Iris pigment epithelial cell (primary cell): Measurements from ENCODE around the gene SSBP4.
A peak's percentile ranks its signal among the peaks of the same experiment; 100 is the strongest.

Experiments
- DNase-seq: peaks from one replicate; pipeline ENCODE4 v3.0.0-alpha.2; 2011; ENCODE audit warnings: low read depth

Gene SSBP4

GRCh38 chr19:18444513-18444912 lies 25.3 kb downstream of the SSBP4 start:
- no peak for DNase-seq

GRCh38 chr19:18445262-18445948 lies 26.2 kb downstream of the SSBP4 start:
- DNase-seq: no peak

GRCh38 chr19:18446145-18446810 lies 27.1 kb downstream of the SSBP4 start:
- no peak for DNase-seq

DNA sequence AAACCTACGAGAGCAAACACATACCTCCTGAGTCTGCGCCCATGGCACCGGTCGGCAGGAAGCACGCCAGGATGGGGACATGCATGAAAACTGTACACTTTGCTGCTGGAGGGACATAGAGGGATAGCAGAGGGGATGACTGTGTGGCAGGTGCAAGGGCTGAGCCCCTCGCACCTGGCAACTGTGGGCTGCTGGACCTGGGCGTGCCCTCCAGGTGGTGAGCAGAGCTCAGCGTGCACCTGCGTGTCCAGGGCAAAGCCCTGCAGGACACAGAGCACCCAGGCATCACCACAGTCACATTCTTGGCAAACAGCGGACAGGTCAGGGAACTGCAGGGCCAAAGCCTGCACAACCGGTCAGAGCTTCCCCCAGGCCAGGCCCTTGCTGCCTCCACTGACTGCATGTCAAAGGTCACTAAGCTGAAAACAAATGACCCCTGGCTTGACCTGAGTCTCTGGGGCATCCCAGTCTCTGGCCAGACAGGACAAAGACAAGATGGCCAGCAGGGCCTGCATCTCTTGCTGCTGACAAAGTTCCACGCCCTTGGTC lies 27.7 kb downstream of the SSBP4 start:
- DNase-seq: no peak

DNA sequence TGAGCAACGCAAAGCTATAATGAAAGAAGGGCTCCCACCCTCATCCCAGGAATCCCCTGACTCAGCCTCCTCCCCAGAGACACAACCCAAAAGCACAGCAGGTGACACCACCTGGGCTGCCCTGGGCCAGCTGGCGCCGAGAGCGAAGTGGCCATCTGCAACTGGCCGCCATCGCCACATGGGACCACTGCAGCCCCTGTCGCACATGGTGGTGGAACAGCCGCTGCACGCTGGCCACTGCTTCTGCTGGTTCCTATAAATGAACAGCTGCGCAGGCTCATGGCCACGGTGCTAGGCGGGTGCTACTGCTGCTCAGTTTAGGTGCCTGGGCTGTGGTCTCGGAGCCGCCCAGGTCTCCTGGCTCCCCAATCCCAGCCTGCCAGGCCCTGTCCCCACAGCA lies 30.4 kb downstream of the SSBP4 start:
- DNase-seq: no peak

DNA sequence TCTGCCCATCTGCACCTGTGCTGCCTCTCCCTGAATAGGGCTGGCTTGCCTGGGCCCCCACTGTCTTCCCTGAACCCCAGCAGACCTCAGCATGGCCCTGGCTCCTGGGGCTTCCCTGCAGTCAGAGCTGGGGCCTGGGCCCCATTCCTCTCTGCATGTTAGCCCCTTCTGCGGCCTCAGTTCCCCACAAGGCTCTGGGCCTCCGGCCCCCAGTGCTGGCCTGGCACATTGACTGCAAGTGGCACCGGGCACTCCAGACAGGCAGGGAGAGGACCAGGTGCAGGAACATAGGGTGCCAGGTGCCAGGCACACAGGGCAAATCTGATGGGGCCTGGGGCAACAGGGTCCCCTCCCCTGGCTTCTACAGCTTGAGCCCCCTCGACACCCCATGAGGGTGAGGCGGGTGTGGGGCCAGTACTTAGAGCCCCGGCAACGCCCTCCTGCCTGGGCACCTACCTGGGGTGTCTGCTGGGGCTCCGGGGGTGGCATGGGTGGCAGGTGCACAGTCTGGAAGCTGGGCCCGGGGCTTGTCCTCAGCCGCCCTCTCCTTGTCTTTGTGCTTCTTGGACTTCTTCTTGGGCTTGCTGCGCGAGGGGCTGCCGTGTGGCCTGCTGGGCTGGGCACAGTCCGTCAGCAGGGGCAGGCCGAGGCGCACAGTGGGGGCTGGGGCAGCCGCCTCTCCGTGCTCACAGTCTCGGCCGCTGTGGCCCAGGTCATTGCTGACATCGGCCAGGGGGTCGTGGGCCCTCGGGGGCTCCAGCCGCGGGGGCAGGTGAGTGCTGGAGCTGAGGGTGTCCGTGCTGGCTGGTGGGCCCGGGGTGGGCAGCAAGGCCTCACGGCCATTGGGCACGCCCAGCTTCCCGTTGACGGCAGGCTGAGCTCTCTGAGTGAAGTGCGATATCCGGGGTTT lies 31.1 kb downstream of the SSBP4 start:
- DNase-seq: no peak

DNA sequence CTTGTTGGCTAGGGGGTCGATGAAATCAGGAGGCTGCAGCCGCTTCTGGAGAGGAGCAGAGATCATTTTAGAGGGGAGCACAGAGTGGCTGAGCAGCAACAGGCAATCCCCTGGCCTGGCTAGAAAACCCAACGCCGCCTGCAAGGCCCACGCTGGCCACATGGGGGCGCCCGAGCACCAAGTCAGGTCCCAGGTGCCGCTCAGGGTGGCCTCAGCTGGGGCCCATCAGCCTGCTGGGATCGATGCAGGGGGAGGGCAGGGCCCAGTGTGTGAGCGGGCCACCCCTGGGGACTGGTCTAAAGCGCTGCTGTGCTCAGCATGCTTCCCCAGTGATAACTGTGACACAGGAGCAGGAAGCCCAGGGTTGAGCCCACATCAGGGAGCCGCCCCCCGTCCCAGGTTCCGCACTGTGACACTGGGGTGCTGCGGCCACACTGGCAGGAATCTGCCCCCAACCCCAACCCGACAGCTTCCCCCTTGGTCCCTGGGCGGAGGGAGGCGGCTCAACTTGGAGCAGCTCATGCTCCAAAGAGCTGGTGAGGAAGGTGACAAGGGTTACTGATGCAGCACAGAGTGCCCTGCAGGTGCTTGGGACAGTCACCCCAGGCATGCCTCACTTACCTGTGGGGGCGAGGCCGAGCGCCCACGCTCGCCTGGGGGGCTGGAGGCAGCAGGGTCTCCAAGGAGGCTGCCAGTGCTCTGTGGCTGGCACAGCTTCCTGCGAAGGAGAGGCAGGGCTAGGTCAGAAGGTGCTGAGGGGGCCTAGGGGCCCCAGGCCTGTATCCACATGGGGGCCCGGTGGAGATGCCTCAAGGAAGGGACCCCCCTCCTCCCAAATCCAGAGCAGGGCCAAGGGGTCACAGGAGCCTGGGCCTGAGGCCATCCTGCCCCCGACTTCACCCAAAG lies 32.0 kb downstream of the SSBP4 start:
- no peak for DNase-seq

DNA sequence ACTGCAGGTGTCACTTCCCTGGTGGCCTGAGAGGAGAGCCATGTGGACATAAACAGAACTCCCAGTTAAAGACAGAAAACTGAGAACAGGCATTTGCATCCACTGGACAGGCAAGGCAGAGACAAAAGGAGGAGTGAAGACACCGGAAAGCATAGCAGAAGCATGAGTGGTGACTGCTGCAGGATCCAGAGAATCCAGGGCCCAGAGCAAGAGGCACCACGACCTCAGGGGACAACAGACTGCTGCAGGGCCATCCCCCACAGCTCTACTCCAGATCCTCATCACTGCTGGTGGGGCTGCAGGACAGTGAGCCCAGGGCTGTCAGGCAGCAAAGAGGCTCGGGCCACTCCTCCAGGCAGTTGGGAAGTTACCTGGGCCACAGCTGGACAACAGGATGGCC lies 33.2 kb downstream of the SSBP4 start:
- DNase-seq: no peak

GRCh38 chr19:18453269-18454024 lies 34.2 kb downstream of the SSBP4 start:
- no peak for DNase-seq

DNA sequence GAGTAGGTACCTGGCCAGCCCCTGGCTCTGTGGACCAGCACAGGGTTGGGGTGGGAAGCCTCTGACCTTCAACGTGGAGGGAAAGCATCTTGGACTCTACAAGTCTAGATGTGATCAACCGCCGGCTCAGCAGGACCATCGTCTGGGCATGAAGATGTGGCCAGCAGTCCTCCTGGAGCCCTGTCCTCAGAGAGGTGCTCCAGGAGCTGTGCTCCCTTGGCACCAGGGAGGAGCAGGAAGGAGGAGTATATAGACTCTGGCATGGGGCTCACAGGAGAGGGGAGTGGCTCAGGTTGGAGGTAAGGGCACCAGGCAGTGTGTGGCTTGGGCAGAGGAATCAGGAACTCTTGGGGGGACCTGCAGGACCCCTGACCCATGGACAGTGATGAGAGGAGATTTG lies 37.1 kb downstream of the SSBP4 start:
- no peak for DNase-seq

DNA sequence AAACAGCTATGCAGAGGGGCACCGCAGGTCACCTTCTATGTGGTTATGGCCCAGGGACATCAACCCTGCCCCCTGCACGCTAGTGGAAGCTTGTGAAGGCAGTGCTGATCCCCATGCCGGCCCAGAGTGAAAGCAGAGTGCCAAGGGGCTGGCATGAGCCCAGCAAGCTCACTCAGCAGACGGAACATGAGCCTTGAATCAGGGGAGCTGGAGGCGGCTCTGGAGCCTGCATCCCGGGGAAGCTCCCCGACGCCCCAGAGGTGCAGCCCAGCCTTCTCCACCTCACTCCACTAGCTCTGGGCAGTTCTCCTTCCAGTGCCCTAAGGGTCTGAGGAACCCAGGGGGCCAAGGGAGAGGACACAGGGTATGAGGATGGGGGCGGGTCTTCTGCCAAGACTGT lies 37.8 kb downstream of the SSBP4 start:
- DNase-seq: no peak

DNA sequence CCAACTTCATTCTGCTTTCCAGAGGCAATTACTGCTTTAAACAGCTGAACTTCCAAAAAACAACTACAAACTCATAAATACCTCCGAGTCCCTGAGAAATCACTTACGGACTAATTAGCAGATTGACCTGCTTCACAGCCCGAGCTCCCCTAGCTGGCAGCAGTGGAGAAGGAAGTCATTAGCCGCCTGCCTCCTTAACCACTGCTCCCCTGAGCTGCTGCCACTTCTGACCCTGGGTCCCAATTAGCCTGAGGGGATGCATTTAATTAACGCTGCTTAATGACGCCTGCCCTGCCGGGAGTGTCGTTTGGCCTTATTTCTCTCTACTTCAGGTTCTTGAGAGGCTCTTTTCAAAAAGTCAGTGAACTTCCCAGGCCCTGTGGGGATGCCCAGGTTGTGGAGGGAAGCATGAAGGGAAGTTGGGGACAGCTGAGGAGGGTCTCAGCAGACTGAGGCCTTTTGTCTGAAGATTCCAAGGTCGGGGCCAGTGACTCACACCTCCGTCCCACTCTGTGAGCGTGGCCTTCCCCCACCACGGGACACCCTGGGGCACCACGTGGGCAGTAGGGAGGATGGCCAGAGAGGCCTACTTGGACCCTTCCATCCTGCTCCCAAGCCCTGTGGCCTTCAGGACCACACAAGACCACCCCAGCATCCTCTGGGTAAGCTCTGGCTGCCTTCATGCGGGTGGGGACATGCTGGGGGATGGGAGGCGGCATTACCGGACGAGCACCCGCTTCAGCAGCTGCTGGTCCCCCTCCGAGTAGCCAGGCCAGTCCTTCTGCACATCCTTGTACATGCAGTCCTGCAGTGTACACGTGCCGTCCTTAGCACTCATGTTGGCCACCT lies 38.5 kb downstream of the SSBP4 start:
- DNase-seq: no peak

GRCh38 chr19:18460900-18461299 lies 41.7 kb downstream of the SSBP4 start:
- DNase-seq: no peak

DNA sequence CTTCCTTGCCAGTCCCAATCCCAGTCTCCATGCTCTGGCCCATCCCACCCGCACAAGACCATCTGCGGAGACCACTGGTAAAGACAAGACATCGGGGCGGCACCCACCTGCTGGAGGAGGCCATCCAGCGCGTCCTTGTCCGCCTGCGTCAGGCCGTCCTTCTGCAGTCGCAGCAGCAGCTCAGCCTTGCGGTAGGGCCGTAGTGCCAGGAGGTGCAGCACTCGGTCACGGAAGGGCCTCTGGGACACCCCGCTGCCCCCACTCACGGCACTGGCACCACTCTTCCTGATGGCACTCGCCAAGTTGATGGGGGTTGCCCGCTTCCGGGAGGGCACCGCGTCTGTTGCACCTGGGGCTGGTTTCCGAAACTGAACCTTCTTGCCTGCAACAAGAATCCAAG lies 42.3 kb downstream of the SSBP4 start:
- no peak for DNase-seq

DNA sequence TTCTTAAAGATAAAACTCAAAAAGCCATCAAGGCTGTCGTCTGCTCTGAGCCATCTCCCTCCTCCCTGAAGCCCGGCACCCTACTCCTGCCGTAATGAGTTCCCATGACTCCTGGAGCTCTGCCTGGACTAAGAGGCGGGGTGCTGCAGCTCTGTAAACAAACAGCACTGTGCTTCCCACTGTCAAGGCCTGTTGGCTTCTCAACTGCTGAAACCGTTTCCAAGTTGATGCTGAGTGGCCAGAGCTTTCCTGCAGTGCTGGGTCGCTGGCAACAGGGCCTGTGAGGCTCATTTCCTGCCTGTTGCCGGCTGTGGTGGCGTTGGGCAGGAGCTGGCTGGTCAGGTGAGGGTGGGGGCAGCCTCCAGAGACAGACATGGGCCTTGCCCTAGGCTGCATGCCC lies 45.4 kb downstream of the SSBP4 start:
- peak; percentile 97 for DNase-seq

DNA sequence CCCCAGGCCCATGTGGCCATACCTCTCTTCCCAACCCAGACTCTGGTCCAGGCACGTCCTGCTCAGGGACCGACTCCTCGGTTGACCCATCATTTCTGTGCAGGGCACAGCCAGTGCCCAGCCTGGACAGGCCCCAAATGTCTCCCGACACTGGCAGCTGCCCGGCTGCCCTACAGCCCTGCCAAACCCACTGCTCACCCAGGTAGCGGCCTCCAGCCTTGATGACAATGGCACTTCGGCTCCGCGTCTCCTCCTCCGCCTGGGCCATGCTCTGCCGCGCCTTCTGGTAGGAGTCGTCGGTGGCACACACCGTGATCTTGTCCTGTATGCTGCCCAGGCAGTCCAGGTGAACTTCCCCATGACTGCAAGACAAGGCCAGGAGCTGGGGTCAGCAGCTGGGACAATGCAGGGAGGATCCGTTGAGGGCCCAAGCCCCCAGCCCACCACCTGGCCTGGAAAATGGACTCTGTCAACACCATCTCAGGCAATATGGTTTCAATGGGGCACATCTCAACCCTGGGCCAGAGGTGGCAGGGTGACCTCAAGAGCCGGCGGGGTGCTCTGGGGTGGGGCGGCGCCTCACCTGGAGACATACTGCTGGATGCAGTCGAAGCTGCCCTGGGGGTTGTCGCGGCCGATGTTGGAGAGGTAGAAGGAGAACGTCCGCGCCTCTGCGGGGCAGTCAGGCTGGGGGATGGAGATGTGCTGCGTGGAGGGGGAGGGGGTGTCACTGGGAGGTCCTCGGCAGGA lies 46.2 kb downstream of the SSBP4 start:
- no peak for DNase-seq

GRCh38 chr19:18465964-18466339 lies 46.8 kb downstream of the SSBP4 start:
- no peak for DNase-seq

- no peak for DNase-seq
These were observed 47.2 kb downstream of the SSBP4 start for GRCh38 chr19:18466354-18466753.

DNA sequence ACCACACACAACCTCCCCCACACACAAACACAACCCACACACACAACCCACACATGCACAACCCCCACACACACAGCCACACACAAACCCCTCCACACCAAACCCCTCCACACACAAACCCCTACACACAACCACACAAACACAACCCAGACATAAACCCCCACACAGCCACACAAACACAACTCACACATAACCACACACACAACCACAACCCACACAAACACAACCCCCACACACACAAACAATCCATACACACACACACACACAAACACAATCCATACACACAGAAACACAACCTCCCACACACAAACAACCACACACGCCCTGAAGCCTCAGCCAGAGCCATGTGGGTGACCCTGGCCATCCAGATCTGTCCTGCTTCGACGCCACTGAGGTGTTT lies 48.8 kb downstream of the SSBP4 start:
- no peak for DNase-seq
